ENCODE results near the gene CNTN1.

- no peak for TF ChIP-seq CTCF (optimal IDR thresholded peaks at IDR 0.05 in 1 of 3, IDR thresholded peaks at IDR 0.05 in 1 of 3, conservative IDR thresholded peaks at IDR 0.05 in 1 of 3; ENCODE audit: extremely low read depth in 1 of 3, insufficient read depth in 2 of 3, low read length in 3 of 3)
- TF ChIP-seq EZH2 (IDR thresholded peaks at IDR 0.05; ENCODE audit: low read length): no peak
These were observed 28.5 kb upstream of the CNTN1 start for GRCh38 chr12:40663781-40664180.

All from keratinocyte (primary cell).